A549 (cell line): ENCODE results near the gene ARHGEF16. TPM values are rescaled to one million over a fixed set of nuclear protein-coding genes. Genes with fewer than 3 reads are reported as not detected.
A peak's percentile ranks its signal among the peaks of the same experiment; 100 is the strongest.

Experiments
- ATAC-seq, 2 experiments: fragments of 200-7000 bp in 1 of 2; fragments of >200 bp in 1 of 2; cut with Nextera tagmentation in 1 of 2; cut with Tn5 transposase in 1 of 2; 3 replicates each; pipeline versions ENCODE4 v1.8.0 to v1.9.1; 2018 to 2020; ENCODE audit warnings: mild to moderate bottlenecking in 1 of 2, moderate library complexity in 1 of 2
- CTCF ChIA-PET: fragments of 300-600 bp; sonication (Branson Sonifier 250); formaldehyde crosslinking; extraction: SDS; loops from one replicate; lab custom pipeline; 2021; ENCODE audit warnings: antibody characterized with exemption, inconsistent platforms; lab: Yijun Ruan, JAX
- POLR2A ChIA-PET: fragments of 350-600 bp; formaldehyde crosslinking; extraction: SDS; loops from one replicate; lab custom pipeline; 2021; ENCODE audit warnings: antibody characterized with exemption, inconsistent platforms; lab: Yijun Ruan, JAX
- DNase-seq, 2 experiments: peaks; one replicate each; pipeline versions ENCODE4 v3.0.0 to v3.0.0-alpha.2; 2011 to 2016; ENCODE audit warnings: low read depth in 1 of 2, low spot score in 1 of 2
- FAIRE-seq: peaks from 2 replicates; lab custom pipeline; 2011; peaks lifted over from hg19 to GRCh38; lab: Jason Lieb, UNC
- H3K27ac ChIP-seq, 2 experiments: fragments of >200 bp; sonication (Bioruptor Twin); formaldehyde crosslinking; 3 replicates each; pipeline ENCODE4 v1.5.1; 2016 to 2017
- H3K4me1 ChIP-seq: fragments of >200 bp; sonication (Bioruptor Twin); formaldehyde crosslinking; 3 replicates; pipeline ENCODE4 v1.6.1; 2016
- H3K4me2 ChIP-seq: fragments of >200 bp; sonication (Bioruptor Twin); formaldehyde crosslinking; 3 replicates; pipeline ENCODE4 v1.6.1; 2016
- H3K4me3 ChIP-seq: fragments of >200 bp; sonication (Bioruptor Twin); formaldehyde crosslinking; 3 replicates; pipeline ENCODE4 v1.5.1; 2016
- H3K9me3 ChIP-seq: fragments of >200 bp; sonication (Bioruptor Twin); formaldehyde crosslinking; 3 replicates; pipeline ENCODE4 v1.6.1; 2016
- ATOH8 ChIP-seq: fragments of 250-450 bp; sonication (Bioruptor Pico); IDR thresholded peaks from 2 replicates; pipeline ENCODE4 v1.5.0; 2020; ENCODE audit warnings: low read depth, mild to moderate bottlenecking, moderate library complexity
- CBX8 ChIP-seq: fragments of 200-600 bp; sonication (generic); IDR thresholded peaks from 2 replicates; pipeline ENCODE4 v1.6.1; 2016
- CEBPB ChIP-seq, 2 experiments: fragments of >200 bp in 1 of 2; sonication (Bioruptor Twin) in 1 of 2; formaldehyde crosslinking in 1 of 2; IDR thresholded peaks; 2 replicates each; pipeline ENCODE4 v1.6.1; 2012 to 2016
- CHD2 ChIP-seq: fragments of 150-350 bp; IDR thresholded peaks from 2 replicates; pipeline ENCODE4 v1.6.1; 2014; ENCODE audit warnings: low read length; ENCODE audit not compliant: partially characterized antibody
- EHF ChIP-seq: fragments of 250-450 bp; sonication (Bioruptor Pico); IDR thresholded peaks from 2 replicates; pipeline ENCODE4 v1.5.0; 2020; ENCODE audit warnings: mild to moderate bottlenecking
- EP300 ChIP-seq, 2 experiments: fragments of >200 bp; sonication (Bioruptor Twin); formaldehyde crosslinking; IDR thresholded peaks; 2 replicates in 1 of 2; 3 replicates in 1 of 2; pipeline ENCODE4 v1.6.1; 2016 to 2017
- ESRRA ChIP-seq: fragments of 150-350 bp; IDR thresholded peaks from 2 replicates; pipeline ENCODE4 v1.6.1; 2014; ENCODE audit warnings: mild to moderate bottlenecking, low read length, borderline replicate concordance
- HMGXB4 ChIP-seq: fragments of 250-450 bp; sonication (Bioruptor Pico); IDR thresholded peaks from 2 replicates; pipeline ENCODE4 v1.5.0; 2021; ENCODE audit warnings: mild to moderate bottlenecking, moderate library complexity, borderline replicate concordance
- MAZ ChIP-seq: fragments of 150-350 bp; IDR thresholded peaks from 2 replicates; pipeline ENCODE4 v1.6.1; 2014; ENCODE audit warnings: antibody characterized with exemption, low read depth, low read length, borderline replicate concordance
- MYC ChIP-seq: IDR thresholded peaks from 2 replicates; pipeline ENCODE4 v1.6.1; 2012; ENCODE audit warnings: mild to moderate bottlenecking, inconsistent platforms, low read length, improper control_type of control experiment, borderline replicate concordance
- NFE2L2 ChIP-seq: fragments of 150-350 bp; conservative IDR thresholded peaks from 2 replicates; pipeline ENCODE4 v1.6.1; 2014; ENCODE audit warnings: low read length
- NR3C1 ChIP-seq: fragments of >200 bp; sonication (Bioruptor Twin); formaldehyde crosslinking; IDR thresholded peaks from 3 replicates; pipeline ENCODE4 v1.6.1; 2017
- PHF8 ChIP-seq: fragments of 200-600 bp; sonication (generic); IDR thresholded peaks from 2 replicates; pipeline ENCODE4 v1.6.1; 2016; ENCODE audit warnings: low read depth, mild to moderate bottlenecking, antibody characterized with exemption, moderate library complexity, borderline replicate concordance
- RAD21 ChIP-seq, 2 experiments: fragments of >200 bp in 1 of 2; sonication (Bioruptor Twin) in 1 of 2; formaldehyde crosslinking in 1 of 2; IDR thresholded peaks in 1 of 2; conservative IDR thresholded peaks in 1 of 2; 2 replicates in 1 of 2; 3 replicates in 1 of 2; pipeline ENCODE4 v1.6.1; 2012 to 2018; ENCODE audit warnings: inconsistent platforms in 1 of 2
- RFX5 ChIP-seq: fragments of 450-650 bp; IDR thresholded peaks from 2 replicates; pipeline ENCODE4 v1.7.1; 2014; ENCODE audit warnings: antibody characterized with exemption, mild to moderate bottlenecking, moderate library complexity
- TP53 ChIP-seq: fragments of 250-450 bp; sonication (Bioruptor Pico); IDR thresholded peaks from 2 replicates; pipeline ENCODE4 v1.5.0; 2021; ENCODE audit warnings: mild to moderate bottlenecking, moderate library complexity
- ZC3H11A ChIP-seq: fragments of 450-650 bp; IDR thresholded peaks from 2 replicates; pipeline ENCODE4 v1.6.1; 2014; ENCODE audit warnings: antibody characterized with exemption, mild to moderate bottlenecking
- ZFP36 ChIP-seq: fragments of 450-650 bp; IDR thresholded peaks from 2 replicates; pipeline ENCODE4 v1.6.1; 2014; ENCODE audit warnings: borderline replicate concordance; ENCODE audit not compliant: partially characterized antibody
- WGBS: methylation state at CpG from one replicate; pipeline ENCODE4 v1.1.6; 2017; ENCODE audit errors: missing lambda C conversion rate; 5-methylcytosine and 5-hydroxymethylcytosine counted together
- polyA plus RNA-seq, 4 experiments: library from polyadenylated mRNA; depleted of rRNA in 3 of 4; stranded (reverse); fragments of >200 nt; fragmentation: RNase III in 1 of 4; extraction: RNeasy Plus Mini Kit Qiagen cat#74134 plus additional on column Dnase treatment in 1 of 4; gene quantifications; 2 replicates in 3 of 4; 3 replicates in 1 of 4; pipeline ENCODE4 v1.2.3, GENCODE V29; 2011 to 2017
- TF ChIP-seq, protein P1 (sequence below): fragments of 150-350 bp; IDR thresholded peaks from 2 replicates; pipeline ENCODE4 v1.6.1; 2014; ENCODE audit warnings: low read depth, mild to moderate bottlenecking, low read length
- TF ChIP-seq, protein P2 (sequence below): fragments of 200-600 bp; sonication (generic); IDR thresholded peaks from 2 replicates; pipeline ENCODE4 v1.6.1; 2016; ENCODE audit warnings: antibody characterized with exemption, mild to moderate bottlenecking, moderate library complexity

Gene ARHGEF16
- polyA plus RNA-seq, 2 of the 4 experiments (the other 2 are of a cell fraction) = 1.4 to 3.2 TPM

DNA sequence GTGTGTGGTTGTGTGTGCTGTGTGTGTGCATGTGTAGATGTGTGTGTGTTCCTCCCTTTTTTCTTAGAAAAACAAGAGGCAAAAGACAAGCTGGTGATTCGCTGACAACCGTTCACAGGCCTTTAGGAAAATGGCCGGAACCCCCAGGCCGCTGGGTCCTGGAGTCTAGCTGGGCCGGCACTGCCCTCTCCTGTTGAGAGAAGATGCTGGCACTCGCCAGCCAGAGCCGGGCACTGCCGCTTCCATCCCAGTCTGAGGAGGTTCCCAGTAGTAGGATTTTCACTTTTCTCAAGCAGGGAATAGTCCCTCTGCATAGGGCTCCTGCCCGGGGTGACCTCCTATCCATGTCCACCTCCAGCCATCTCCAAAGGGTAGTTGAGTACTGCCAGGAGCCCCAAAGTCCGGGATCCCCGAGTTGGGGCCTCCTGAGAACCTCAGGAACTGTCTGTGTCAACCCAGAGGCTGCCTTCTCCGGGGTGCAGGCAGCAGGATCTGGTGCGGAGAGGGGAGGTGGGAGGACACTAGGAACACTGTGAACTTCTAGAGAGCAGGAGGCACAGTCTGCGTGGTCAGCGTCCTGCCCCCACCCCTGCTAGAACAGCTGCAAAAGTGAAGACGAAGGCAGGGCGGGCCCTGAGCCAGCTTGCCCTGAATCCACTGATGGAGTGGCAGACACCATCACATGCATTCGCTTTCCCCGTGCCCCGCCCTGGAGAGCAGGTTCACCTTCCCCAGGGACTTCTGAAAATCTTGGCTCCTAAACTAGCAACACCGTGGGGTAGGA is 44.1 kb upstream of the ARHGEF16 start (continued):
- TF ChIP-seq NFE2L2 = no peak

DNA sequence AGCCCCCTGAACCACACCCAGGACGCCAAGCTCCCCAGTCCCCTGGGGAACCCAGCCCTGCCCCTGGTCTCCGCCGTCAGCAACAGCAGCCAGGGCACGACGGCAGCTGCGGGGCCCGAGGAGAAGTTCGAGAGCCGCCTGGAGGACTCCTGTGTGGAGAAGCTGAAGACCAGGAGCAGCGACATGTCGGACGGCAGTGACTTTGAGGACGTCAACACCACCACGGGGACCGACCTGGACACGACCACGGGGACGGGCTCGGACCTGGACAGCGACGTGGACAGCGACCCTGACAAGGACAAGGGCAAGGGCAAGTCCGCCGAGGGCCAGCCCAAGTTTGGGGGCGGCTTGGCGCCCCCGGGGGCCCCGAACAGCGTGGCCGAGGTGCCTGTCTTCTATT is 42.7 kb upstream of the ARHGEF16 start:
- no peak for TF ChIP-seq NR3C1
- TF ChIP-seq CBX8 = no peak
- no peak for TF ChIP-seq ESRRA
- no peak for TF ChIP-seq MAZ
- TF ChIP-seq, protein P1, sequence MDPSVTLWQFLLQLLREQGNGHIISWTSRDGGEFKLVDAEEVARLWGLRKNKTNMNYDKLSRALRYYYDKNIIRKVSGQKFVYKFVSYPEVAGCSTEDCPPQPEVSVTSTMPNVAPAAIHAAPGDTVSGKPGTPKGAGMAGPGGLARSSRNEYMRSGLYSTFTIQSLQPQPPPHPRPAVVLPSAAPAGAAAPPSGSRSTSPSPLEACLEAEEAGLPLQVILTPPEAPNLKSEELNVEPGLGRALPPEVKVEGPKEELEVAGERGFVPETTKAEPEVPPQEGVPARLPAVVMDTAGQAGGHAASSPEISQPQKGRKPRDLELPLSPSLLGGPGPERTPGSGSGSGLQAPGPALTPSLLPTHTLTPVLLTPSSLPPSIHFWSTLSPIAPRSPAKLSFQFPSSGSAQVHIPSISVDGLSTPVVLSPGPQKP = no peak
- no peak for TF ChIP-seq ATOH8
- no peak for TF ChIP-seq CHD2
- H3K9me3 ChIP-seq = 0 out of 3 replicates have a peak, but pooled peaks cover under 1% of the 10 kb centered on the region
- 11% methylated on average over 7 of the region's 30 CpGs for WGBS
- no peak overlapping the region for H3K4me3 ChIP-seq
- no peak overlapping the region for H3K4me2 ChIP-seq
- FAIRE-seq (no peak), ATAC-seq (no peak), DNase-seq (no peak)
- ChIA-PET CTCF (interaction anchor here (1.0 to 1.4 kb wide), 2 partner anchors 399 to 400 kb away, joined by 3 read pairs; no protein-coding TSS in a partner anchor), POLR2A (no interaction called here)
- H3K27ac ChIP-seq = no peak overlapping the region
- no peaks in the 10 kb centered on the region for H3K4me1 ChIP-seq

DNA sequence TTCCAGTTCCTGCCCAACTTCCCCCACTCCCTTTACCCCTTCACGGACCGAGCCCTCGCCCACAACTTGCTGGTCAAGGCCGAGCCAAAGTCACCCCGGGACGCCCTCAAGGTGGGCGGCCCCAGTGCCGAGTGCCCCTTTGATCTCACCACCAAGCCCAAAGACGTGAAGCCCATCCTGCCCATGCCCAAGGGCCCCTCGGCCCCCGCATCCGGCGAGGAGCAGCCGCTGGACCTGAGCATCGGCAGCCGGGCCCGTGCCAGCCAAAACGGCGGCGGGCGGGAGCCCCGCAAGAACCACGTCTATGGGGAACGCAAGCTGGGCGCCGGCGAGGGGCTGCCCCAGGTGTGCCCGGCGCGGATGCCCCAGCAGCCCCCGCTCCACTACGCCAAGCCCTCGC is 42.1 kb upstream of the ARHGEF16 start:
- Histone ChIP-seq H3K4me1 (no peaks in the 10 kb centered on the region), H3K4me3 (no peak overlapping the region), H3K4me2 (no peak overlapping the region), H3K27ac (no peak overlapping the region), H3K9me3 (0 out of 3 replicates have a peak, but pooled peaks cover 2% of the 10 kb centered on the region)
- DNase-seq (no peak), ATAC-seq (no peak), FAIRE-seq (no peak)
- ChIA-PET POLR2A (no interaction called here), CTCF (interaction anchor here (0.8 to 1.4 kb wide), 3 partner anchors 13 to 400 kb away, joined by 3 read pairs; no protein-coding TSS in a partner anchor)
- 33% methylated on average over 7 of the region's 33 CpGs for WGBS
- TF ChIP-seq EP300 (IDR thresholded peaks at IDR 0.05) (no peak), PHF8 (no peak), CBX8 (no peak), MYC (no peak), RFX5 (no peak), ZC3H11A (no peak), CEBPB (IDR thresholded peaks at IDR 0.05) (no peak)

GRCh38 chr1:3413975-3414710 is 40.3 kb upstream of the ARHGEF16 start:
- POLR2A ChIA-PET = no interaction called here
- FAIRE-seq = no peak
- CTCF ChIA-PET = no interaction called here
- 58% methylated on average over 5 of the region's 34 CpGs for WGBS
- ATAC-seq = peak in 1 of 2 experiments; percentile 16; a peak in 1 of 6 replicates
- Histone ChIP-seq H3K4me3 (no peak overlapping the region), H3K27ac (no peak overlapping the region), H3K9me3 (0 out of 3 replicates have a peak, but pooled peaks cover 2% of the 10 kb centered on the region), H3K4me1 (peaks cover 2% of the 10 kb centered on the region; the same call in 1 of the 3 replicates), H3K4me2 (no peak overlapping the region)
- no peak for DNase-seq
- no peak for TF ChIP-seq HMGXB4 (CRISPR knock-in tag)
- no peak for TF ChIP-seq RAD21 (conservative IDR thresholded peaks at IDR 0.05 in 1 of 2, IDR thresholded peaks at IDR 0.05 in 1 of 2)
- TF ChIP-seq ZFP36 = no peak
- TF ChIP-seq EP300 (IDR thresholded peaks at IDR 0.05) = no peak
- TF ChIP-seq, protein P2, sequence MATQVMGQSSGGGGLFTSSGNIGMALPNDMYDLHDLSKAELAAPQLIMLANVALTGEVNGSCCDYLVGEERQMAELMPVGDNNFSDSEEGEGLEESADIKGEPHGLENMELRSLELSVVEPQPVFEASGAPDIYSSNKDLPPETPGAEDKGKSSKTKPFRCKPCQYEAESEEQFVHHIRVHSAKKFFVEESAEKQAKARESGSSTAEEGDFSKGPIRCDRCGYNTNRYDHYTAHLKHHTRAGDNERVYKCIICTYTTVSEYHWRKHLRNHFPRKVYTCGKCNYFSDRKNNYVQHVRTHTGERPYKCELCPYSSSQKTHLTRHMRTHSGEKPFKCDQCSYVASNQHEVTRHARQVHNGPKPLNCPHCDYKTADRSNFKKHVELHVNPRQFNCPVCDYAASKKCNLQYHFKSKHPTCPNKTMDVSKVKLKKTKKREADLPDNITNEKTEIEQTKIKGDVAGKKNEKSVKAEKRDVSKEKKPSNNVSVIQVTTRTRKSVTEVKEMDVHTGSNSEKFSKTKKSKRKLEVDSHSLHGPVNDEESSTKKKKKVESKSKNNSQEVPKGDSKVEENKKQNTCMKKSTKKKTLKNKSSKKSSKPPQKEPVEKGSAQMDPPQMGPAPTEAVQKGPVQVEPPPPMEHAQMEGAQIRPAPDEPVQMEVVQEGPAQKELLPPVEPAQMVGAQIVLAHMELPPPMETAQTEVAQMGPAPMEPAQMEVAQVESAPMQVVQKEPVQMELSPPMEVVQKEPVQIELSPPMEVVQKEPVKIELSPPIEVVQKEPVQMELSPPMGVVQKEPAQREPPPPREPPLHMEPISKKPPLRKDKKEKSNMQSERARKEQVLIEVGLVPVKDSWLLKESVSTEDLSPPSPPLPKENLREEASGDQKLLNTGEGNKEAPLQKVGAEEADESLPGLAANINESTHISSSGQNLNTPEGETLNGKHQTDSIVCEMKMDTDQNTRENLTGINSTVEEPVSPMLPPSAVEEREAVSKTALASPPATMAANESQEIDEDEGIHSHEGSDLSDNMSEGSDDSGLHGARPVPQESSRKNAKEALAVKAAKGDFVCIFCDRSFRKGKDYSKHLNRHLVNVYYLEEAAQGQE = no peak
- TF ChIP-seq MYC = no peak
- no peak for TF ChIP-seq TP53 (CRISPR knock-in tag)
- TF ChIP-seq EHF (CRISPR knock-in tag) = no peak
- TF ChIP-seq, protein P1 = no peak
